ENCODE measurements around the gene RBM5. TPM values are rescaled to one million over a fixed set of nuclear protein-coding genes. Genes with fewer than 3 reads are reported as not detected.

Gene RBM5
- polyA plus RNA-seq, 1 of the 3 experiments (the other 2 are of a cell fraction), result 113 TPM

GRCh38 chr3:50078091-50078490 lies 10.6 kb upstream of the RBM5 start:
- peaks cover 23 to 36% of the 10 kb centered on the region in 2 experiments for H3K36me3 ChIP-seq (replicated peaks in 1 of 2; ENCODE audit: control insufficient read depth in 1 of 2, insufficient read depth in 2 of 2, low read length in 1 of 2)
- TF ChIP-seq USF2 (IDR thresholded peaks at IDR 0.05; ENCODE audit: borderline replicate concordance, low read depth, low read length) (no peak), SMC3 (IDR thresholded peaks at IDR 0.05; ENCODE audit: low read depth, low read length) (no peak), YY1 (IDR thresholded peaks at IDR 0.05; ENCODE audit: low read depth) (no peak), GATA2 (CRISPR knock-in tag; IDR thresholded peaks at IDR 0.05) (no peak), FOXJ3 (CRISPR knock-in tag; IDR thresholded peaks at IDR 0.05) (no peak), RCOR1 (IDR thresholded peaks at IDR 0.05; ENCODE audit: low read length) (no peak), REST (IDR thresholded peaks at IDR 0.05; ENCODE audit: low read depth, low read length) (no peak), POLR2AphosphoS5 (IDR thresholded peaks at IDR 0.05; ENCODE audit: low read depth, low read length) (no peak), EZH2phosphoT487 (IDR thresholded peaks at IDR 0.05; ENCODE audit: borderline replicate concordance, low read depth) (no peak), CTCF (IDR thresholded peaks at IDR 0.05) (no peak), TEAD4 (IDR thresholded peaks at IDR 0.05; ENCODE audit: borderline replicate concordance, insufficient read depth) (no peak), EP300 (IDR thresholded peaks at IDR 0.05; ENCODE audit: borderline replicate concordance in 1 of 2, low read depth in 1 of 2, low read length in 1 of 2) (no peak)
- TF ChIP-seq, protein P1, sequence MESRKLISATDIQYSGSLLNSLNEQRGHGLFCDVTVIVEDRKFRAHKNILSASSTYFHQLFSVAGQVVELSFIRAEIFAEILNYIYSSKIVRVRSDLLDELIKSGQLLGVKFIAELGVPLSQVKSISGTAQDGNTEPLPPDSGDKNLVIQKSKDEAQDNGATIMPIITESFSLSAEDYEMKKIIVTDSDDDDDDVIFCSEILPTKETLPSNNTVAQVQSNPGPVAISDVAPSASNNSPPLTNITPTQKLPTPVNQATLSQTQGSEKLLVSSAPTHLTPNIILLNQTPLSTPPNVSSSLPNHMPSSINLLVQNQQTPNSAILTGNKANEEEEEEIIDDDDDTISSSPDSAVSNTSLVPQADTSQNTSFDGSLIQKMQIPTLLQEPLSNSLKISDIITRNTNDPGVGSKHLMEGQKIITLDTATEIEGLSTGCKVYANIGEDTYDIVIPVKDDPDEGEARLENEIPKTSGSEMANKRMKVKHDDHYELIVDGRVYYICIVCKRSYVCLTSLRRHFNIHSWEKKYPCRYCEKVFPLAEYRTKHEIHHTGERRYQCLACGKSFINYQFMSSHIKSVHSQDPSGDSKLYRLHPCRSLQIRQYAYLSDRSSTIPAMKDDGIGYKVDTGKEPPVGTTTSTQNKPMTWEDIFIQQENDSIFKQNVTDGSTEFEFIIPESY (IDR thresholded peaks at IDR 0.05; ENCODE audit: borderline replicate concordance, low read depth), result no peak
- H3F3A ChIP-seq (replicated peaks; ENCODE audit: insufficient read depth), result peaks cover 14% of the 10 kb centered on the region
- no peak overlapping the region for H3K27ac ChIP-seq (ENCODE audit: low read depth in 2 of 2, low read length in 1 of 2)
- no peaks in the 10 kb centered on the region for H3K9me3 ChIP-seq
- ChIA-PET CTCF (no interaction called here), POLR2A (no interaction called here)
- H3K79me2 ChIP-seq (ENCODE audit: insufficient read depth), result no peaks in the 10 kb centered on the region
- H3K4me1 ChIP-seq (ENCODE audit: control insufficient read depth in 1 of 2, insufficient read depth in 2 of 2, low read depth in 1 of 2, low read length in 1 of 2), result no peaks in the 10 kb centered on the region
- H3K9ac ChIP-seq, result no peak overlapping the region
- no peak overlapping the region for H3K4me2 ChIP-seq
- no peak for DNase-seq
- no peaks in the 10 kb centered on the region for H3K27me3 ChIP-seq (ENCODE audit: insufficient read depth)
- WGBS (ENCODE audit: low lambda C conversion rate), result 100% methylated on average over 1 of the region's 1 CpG
- H4K20me1 ChIP-seq (ENCODE audit: insufficient read depth), result no peaks in the 10 kb centered on the region
- H3K9me2 ChIP-seq, result no peaks in the 10 kb centered on the region
- H2AFZ ChIP-seq (ENCODE audit: low read depth), result no peak overlapping the region
- no peak overlapping the region for H3K4me3 ChIP-seq (ENCODE audit: low read depth in 2 of 2, low read length in 1 of 2)
